ENCODE results near the gene NGB.
"Not testable (repeated sequence)": the region's sequence is repeated elsewhere in the genome, so short reads cannot be mapped to it uniquely, and the experiment has no call there.

NGB gene

DNA sequence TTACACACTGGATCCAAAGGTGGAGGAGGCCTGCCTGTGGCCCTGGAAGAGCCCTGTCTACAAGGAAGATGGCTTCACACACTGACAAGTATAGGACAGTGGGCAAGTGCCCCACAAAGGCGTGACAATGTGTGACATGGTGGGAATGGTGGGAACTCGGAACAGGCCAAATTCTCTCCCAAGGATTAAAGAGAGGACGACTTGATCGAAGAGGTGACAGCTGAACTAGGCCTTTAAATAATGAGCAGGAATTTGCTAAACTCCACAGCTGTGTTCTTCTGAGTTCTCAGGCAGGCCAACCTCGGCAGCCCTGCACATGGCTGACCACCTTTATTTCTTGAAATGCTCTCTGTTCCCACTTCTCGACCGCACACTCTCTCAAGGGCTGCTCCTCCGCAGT is 25.9 kb upstream of the NGB start:
- no peak for DNase-seq (ENCODE audit: low read depth in 3 of 3, low spot score in 1 of 3)

GRCh38 chr14:77296155-77296554 is 25.1 kb upstream of the NGB start:
- DNase-seq (ENCODE audit: low read depth in 3 of 3, low spot score in 1 of 3), result no peak

GRCh38 chr14:77290705-77291104 is 19.7 kb upstream of the NGB start:
- no peak for DNase-seq (ENCODE audit: low read depth in 3 of 3, low spot score in 1 of 3)

- DNase-seq (ENCODE audit: low read depth in 3 of 3, low spot score in 1 of 3), result no peak
These were observed 15.6 kb upstream of the NGB start for GRCh38 chr14:77286576-77286975.

DNA sequence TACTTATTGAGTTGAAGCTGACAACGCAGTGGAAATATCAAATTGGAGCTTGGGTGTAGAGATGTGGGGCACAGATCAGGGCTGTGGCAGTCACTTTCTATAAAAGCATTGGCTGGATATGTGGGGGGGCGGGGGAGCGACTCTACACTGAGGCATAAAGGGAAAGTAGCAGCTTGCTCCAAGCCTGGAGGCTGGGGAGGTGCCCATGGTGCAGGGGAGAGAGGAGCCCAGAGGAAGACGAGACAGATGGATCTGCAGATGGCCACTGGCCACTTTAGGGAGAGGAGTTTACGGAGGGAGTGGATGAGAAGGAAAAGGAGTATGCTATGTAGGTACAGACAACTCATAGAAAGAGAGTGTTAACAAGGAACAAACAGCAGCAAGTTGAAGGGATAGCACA is 13.5 kb upstream of the NGB start:
- no peak for DNase-seq (ENCODE audit: low read depth in 3 of 3, low spot score in 1 of 3)

DNA sequence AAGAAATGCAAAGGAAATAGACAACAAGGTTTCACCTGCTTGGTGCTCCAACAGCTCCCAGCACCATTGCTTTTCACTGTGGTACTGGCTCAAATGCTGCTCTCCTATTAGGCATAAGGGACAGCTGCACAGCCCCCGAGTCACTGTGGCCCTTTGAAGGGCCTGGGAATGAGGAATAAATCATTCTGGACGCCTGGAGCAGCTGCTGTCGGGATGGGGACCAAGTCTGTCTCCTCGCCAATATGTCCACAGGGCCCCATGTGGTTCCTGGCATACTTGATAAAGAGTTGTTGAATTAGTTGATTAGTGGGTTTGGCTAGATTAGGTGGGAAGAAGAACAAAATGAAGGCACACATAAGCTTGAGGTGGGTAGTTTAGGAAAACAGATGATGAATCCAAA is 13.1 kb upstream of the NGB start:
- DNase-seq (ENCODE audit: low read depth in 3 of 3, low spot score in 1 of 3), result no peak

GRCh38 chr14:77281852-77282410 is 10.9 kb upstream of the NGB start:
- no peak for DNase-seq (ENCODE audit: low read depth in 3 of 3, low spot score in 1 of 3)

DNA sequence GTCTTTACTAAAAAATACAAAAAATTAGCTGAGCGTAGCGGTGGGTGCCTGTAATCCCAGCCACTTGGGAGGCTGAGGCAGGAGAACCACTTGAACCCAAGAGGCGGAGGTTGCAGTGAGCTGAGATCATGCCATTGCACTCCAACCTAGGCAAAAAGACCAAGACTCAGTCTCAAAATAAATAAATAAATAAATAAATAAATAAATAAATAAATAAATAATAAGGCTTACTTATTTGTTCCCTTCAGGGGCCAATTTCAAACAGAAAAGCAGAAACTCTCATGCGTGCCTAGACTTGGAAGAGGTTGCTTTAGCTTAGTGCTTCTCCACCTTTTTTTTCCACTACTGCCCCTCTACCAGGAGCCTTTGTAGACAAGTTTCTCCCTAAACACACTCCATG is 9.9 kb upstream of the NGB start:
- DNase-seq (ENCODE audit: low read depth in 3 of 3, low spot score in 1 of 3), result not testable (repeated sequence)

GRCh38 chr14:77279719-77280118 is 8.7 kb upstream of the NGB start:
- no peak for DNase-seq (ENCODE audit: low read depth in 3 of 3, low spot score in 1 of 3)

GRCh38 chr14:77278461-77279230 is 7.6 kb upstream of the NGB start:
- no peak for DNase-seq (ENCODE audit: low read depth in 3 of 3, low spot score in 1 of 3)

DNA sequence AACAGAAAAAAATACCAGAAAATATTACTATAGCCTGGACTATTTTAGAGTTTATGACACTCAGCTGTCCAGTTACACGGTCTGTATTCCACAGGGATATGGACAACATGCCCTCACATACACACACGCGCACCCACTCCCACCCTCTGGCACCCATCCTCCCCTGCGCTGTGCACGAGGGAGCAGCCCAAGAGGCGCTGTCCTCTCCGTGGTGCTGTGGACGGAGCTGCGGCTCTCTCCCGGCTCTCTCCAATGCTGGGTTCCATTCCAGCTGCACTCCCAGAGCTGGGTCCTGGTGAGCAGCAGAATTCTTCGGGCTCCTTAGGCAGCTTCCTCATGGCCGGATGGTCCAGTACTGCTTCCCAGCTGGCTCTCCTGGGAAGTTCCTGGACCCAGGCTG is 6.0 kb upstream of the NGB start:
- no peak for DNase-seq (ENCODE audit: low read depth in 3 of 3, low spot score in 1 of 3)

DNA sequence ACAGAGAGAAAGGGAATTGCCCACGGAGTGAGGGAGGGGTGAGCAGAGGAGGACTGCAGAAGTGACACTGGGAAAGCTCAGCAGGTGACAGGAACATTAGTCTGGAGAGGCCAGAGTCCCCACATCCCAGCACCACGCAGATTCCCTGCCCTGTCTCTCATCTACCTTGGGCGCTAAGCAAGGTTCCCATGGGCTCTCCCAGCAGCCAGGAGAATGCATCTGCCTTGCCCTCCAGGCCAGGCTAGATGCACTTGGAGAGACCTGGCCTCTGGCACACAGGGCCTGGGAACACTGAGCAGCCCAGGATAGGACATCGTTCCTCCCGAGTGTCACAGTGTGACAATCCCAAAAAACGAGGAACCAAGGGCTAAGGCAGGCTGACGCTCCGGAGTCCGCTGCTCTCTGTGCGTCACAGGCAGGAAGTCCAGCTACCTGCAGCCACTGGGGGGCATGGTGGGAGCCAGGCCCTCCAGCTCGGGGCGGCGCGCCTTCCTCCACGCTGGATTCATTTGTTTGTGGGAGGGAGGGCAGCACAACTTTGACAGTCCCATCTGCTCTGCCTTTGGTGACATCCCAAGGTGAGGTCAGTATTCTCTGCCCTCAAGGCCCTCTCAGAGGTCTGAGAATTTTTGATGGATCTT is 5.4 kb upstream of the NGB start:
- no peak for DNase-seq (ENCODE audit: low read depth in 3 of 3, low spot score in 1 of 3)

DNA sequence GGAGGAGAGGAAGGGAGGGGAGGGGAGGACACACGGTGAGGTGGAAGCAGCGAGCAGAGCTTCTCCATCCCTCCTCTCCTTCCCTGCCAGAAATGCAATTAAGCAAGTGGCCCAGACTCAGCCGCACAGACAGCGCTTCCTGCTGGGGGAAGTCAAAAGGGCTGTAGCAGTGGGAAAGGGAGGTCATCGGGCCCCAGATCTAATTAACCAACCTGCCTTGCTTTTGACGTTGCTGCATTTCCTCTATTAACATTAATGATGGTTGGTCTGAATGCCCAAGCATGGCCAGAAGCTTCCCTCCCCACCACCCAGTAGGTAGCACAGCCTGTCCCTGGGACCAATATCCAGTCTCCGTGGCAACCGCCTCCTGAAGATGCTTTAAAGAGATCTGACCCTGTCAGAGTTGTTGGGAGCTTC is 4.6 kb upstream of the NGB start:
- DNase-seq (ENCODE audit: low read depth in 3 of 3, low spot score in 1 of 3), result no peak

DNA sequence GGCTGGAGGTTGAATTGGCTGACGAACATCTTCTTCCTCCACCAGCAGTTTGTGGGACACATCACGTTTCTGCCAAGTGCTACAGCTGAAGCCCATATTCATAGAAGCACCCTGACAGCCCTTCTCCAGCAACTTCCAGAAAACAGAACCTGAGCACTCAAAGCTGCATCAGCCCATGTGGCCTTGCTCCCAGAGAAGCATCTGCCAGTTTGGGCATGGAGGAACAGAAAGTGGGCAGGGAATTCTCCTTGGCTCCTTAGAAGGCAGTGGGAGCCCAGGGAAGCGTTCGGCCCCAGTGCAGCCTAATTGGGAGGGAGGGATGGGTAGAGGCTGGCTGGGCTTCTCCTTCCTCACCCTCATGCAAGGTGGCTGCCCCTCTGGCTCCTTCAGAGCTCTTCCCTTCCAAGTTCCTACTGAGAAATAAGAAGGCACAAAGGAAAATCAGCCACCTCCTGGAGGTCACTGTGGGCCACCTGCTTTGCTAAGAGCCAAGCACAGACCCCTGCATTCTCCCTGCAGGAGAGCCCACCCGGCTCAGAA is 4.1 kb upstream of the NGB start:
- DNase-seq (ENCODE audit: low read depth in 3 of 3, low spot score in 1 of 3), result no peak

- no peak for DNase-seq (ENCODE audit: low read depth in 3 of 3, low spot score in 1 of 3)
These were observed 2.8 kb upstream of the NGB start for GRCh38 chr14:77273796-77274195.

DNA sequence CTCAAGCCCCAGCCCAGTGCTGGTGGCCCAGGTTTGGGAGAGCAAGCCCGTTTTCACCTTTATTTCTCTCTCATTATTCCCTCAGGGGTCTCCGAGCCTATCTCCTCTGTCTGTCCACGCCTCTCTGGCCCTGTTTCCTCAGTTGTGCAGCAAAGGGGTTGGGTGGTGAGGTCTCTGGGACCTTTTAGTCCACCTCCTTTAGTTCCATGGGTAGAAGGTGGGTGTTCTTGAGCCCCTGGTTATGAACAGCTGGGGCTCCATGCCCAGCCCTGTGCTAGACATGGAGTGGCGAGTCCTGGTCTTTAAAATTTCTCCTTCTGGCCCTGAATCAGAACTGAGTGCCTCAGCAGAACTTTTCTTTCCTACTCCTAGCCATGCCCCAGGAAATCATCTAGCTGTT is 1.3 kb upstream of the NGB start:
- no peak for DNase-seq (ENCODE audit: low read depth in 3 of 3, low spot score in 1 of 3)

DNA sequence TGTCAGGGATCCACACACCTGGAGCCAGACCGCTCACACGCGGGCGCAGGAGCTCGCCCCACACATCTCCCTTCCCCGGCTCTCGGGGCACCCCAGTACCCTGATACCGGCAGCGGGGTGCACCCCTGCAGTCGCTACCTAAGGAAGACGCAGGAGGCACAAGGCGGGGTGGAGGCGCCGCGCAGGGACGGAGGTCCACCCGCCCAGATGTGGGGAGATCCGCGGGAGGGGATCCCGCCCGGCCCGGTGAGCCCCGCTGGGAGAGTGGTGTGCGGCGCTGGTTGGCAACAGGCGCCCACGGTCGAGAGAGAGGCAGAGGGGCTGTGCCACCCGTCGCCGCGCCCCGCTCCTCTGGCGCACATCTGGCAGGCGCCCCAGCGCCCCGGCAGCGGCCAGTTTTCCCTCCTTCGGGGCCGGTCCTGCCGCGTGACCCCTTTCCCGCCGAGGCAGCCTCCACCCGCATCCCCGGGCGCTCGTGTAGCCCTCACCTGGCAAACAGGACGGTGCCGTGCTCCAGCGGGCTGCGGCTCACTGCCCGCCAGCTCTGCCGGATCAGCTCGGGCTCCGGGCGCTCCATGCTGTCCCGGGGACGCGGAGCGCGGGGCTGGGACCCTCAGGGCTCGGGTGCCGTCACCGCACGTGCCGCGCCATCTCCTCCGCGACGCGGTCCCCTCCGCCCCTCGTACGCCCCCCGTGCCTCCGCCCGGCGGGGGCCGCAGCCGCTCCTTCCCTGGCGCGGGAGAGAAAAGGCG is 469 bp downstream of the NGB start:
- DNase-seq (ENCODE audit: low read depth in 3 of 3, low spot score in 1 of 3), result no peak

- DNase-seq (ENCODE audit: low read depth in 3 of 3, low spot score in 1 of 3), result no peak
These were observed 1.9 kb downstream of the NGB start for GRCh38 chr14:77268989-77269600.

GRCh38 chr14:77267937-77268699 is 2.9 kb downstream of the NGB start:
- no peak for DNase-seq (ENCODE audit: low read depth in 3 of 3, low spot score in 1 of 3)

DNA sequence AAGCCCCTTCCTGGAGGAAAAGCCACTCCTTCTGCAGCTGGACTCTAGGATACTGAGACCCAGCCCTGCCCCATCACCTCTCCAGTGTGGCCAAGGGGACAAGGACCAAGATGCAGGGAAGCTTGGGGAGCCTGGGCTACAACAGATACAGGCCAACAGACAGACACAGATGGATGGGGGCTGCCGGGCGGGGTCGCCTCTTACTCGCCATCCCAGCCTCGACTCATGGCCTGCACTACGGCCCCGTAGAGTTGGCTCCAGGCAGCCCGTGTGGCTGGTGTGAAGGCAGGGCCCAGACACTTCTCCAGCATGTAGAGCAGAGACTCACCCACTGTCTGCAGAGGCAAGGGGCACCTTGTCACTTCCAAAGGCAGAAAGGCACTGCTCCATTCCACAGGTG is 4.7 kb downstream of the NGB start:
- no peak for DNase-seq (ENCODE audit: low read depth in 3 of 3, low spot score in 1 of 3)
